ENCODE data around the gene NRP1. TPM values are rescaled to one million over a fixed set of nuclear protein-coding genes. Genes with fewer than 3 reads are reported as not detected.
A peak's percentile ranks its signal among the peaks of the same experiment; 100 is the strongest.

Gene NRP1
- total RNA-seq, 1 donor, result 173 TPM

DNA sequence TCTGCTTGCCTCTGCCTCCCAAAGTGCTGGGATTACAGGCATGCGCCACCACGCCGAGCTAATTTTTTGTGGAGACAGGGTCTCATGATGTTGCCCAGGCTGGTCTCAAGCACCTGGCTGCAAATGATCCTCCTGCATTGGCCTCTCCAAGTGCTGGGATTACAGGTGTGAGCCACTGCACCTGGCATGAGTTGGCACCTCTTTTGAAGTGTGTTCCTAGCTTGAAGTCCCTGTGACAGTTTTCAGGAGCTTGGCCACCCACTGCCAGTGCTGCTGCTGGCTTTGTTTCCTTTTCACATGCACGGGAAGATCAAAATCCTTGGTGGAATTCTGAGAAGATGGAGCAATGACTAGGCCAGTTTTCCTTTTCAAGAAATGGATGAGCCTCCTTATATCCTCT is 126.3 kb downstream of the NRP1 start:
- TF ChIP-seq, protein P1, sequence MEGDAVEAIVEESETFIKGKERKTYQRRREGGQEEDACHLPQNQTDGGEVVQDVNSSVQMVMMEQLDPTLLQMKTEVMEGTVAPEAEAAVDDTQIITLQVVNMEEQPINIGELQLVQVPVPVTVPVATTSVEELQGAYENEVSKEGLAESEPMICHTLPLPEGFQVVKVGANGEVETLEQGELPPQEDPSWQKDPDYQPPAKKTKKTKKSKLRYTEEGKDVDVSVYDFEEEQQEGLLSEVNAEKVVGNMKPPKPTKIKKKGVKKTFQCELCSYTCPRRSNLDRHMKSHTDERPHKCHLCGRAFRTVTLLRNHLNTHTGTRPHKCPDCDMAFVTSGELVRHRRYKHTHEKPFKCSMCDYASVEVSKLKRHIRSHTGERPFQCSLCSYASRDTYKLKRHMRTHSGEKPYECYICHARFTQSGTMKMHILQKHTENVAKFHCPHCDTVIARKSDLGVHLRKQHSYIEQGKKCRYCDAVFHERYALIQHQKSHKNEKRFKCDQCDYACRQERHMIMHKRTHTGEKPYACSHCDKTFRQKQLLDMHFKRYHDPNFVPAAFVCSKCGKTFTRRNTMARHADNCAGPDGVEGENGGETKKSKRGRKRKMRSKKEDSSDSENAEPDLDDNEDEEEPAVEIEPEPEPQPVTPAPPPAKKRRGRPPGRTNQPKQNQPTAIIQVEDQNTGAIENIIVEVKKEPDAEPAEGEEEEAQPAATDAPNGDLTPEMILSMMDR (IDR thresholded peaks at IDR 0.05; ENCODE audit: extremely low read depth, low read depth, low read length), result no peak

DNA sequence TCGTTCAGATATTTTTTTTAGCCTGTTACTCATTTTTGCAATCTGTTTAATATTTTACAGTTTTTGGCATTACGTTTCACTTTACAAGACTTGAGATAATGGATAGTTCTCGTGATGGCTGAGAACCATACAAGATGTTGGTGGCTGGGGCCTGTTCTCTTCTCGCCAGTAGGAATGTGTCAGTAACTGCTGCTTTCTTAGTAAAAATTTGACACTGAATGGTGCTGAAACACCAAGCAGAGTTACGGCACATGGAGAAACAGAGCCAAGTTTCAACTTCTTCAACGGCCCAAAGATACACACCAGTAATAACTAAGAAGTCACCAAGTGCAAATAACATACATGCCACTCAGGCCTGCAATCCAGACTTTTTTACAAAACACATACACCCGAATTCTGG is 130.4 kb downstream of the NRP1 start:
- Histone ChIP-seq H3K4me1 (ENCODE audit: insufficient read depth, low read length) (peaks cover 7% of the 10 kb centered on the region), H3K9me3 (ENCODE audit: low read depth, low read length) (no peaks in the 10 kb centered on the region), H3K4me2 (ENCODE audit: insufficient read depth, low read length) (no peak overlapping the region), H3K4me3 (ENCODE audit: insufficient read depth, low read length) (no peak overlapping the region), H3K27ac (ENCODE audit: low read depth, low read length) (peak overlapping the region; percentile 15), H3K27me3 (ENCODE audit: insufficient read depth, low read length) (no peaks in the 10 kb centered on the region), H2AFZ (ENCODE audit: low read length) (no peak overlapping the region), H3K79me2 (ENCODE audit: insufficient read depth, low read length) (peaks cover 2% of the 10 kb centered on the region), H3K36me3 (ENCODE audit: insufficient read depth, low read length) (peaks cover 82% of the 10 kb centered on the region), H4K20me1 (ENCODE audit: insufficient read depth, low read length) (no peaks in the 10 kb centered on the region)
- TF ChIP-seq, protein P1 (IDR thresholded peaks at IDR 0.05; ENCODE audit: extremely low read depth, low read depth, low read length), result no peak
- no peak for DNase-seq (ENCODE audit: insufficient read length, low spot score, missing footprints)

More for the DNA sequence above, 126.3 kb downstream of the NRP1 start:
- Histone ChIP-seq H3K4me3 (ENCODE audit: insufficient read depth, low read length) (no peak overlapping the region), H2AFZ (ENCODE audit: low read length) (no peak overlapping the region), H3K4me1 (ENCODE audit: insufficient read depth, low read length) (peaks cover 21% of the 10 kb centered on the region), H4K20me1 (ENCODE audit: insufficient read depth, low read length) (no peaks in the 10 kb centered on the region), H3K27ac (ENCODE audit: low read depth, low read length) (no peak overlapping the region), H3K27me3 (ENCODE audit: insufficient read depth, low read length) (no peaks in the 10 kb centered on the region), H3K79me2 (ENCODE audit: insufficient read depth, low read length) (peaks cover 7% of the 10 kb centered on the region), H3K9me3 (ENCODE audit: low read depth, low read length) (no peaks in the 10 kb centered on the region), H3K36me3 (ENCODE audit: insufficient read depth, low read length) (peaks cover 71% of the 10 kb centered on the region), H3K4me2 (ENCODE audit: insufficient read depth, low read length) (no peak overlapping the region)
- no peak for DNase-seq (ENCODE audit: insufficient read length, low spot score, missing footprints)

DNA sequence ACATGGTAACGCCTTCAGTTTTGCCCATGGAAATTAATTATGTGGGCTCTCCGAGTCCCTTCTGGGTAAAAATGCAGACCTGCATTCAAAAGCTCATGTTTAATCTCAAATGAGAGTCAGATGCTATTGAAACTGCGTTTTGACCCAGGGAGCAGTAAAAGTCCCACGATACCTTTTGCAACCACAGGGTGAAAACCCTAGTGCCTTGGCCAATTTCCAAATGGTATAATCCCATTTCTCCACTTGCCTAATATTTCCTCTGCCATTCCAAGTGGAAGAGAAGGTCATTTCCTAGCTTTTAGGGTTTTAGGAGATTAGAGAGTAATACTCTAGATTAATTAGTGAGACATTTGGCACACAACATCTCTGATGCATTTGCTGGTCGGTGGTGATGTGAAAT is 132.5 kb downstream of the NRP1 start:
- no peak overlapping the region for H3K27ac ChIP-seq (ENCODE audit: low read depth, low read length)
- H3K36me3 ChIP-seq (ENCODE audit: insufficient read depth, low read length), result peaks cover 79% of the 10 kb centered on the region
- TF ChIP-seq, protein P1 (IDR thresholded peaks at IDR 0.05; ENCODE audit: extremely low read depth, low read depth, low read length), result no peak

DNA sequence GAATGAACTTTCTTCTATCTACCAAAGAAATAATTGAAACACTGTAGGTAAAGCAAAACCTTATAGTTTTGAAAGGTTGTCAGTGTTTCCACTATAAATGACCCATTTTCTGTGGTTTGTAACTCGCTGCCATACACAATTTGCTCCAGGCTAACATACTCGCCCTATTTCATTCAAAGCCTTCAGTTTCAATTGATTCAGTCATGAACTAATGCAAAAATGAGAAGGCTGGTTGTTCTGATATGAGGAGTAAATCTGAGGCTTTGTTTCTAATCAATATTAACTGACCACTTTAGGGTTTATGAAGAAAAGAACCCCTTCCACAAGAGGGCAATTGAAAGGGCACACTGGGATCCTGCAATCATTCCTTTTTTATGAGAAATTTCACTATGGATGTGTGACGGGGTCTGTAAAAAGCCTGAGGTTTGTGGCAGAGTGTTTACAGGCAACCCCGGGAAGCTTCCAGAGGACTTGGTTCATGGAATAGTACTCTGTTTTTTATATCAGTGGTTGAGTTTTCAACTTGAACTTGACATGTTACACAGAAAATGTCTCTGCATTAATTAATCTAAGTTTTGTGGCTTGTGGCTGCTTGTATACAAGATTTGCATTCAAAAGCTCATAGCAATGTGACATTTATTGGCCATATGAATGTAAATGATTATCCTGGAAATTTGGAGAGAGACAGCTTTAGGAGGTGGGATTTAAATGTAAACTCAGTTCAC is 133.2 kb downstream of the NRP1 start:
- Histone ChIP-seq H3K79me2 (ENCODE audit: insufficient read depth, low read length) (peaks cover 2% of the 10 kb centered on the region), H2AFZ (ENCODE audit: low read length) (no peak overlapping the region), H3K27me3 (ENCODE audit: insufficient read depth, low read length) (no peaks in the 10 kb centered on the region), H3K4me3 (ENCODE audit: insufficient read depth, low read length) (no peak overlapping the region), H4K20me1 (ENCODE audit: insufficient read depth, low read length) (no peaks in the 10 kb centered on the region), H3K27ac (ENCODE audit: low read depth, low read length) (peak overlapping the region; percentile 7), H3K4me2 (ENCODE audit: insufficient read depth, low read length) (no peak overlapping the region), H3K36me3 (ENCODE audit: insufficient read depth, low read length) (peaks cover 79% of the 10 kb centered on the region), H3K4me1 (ENCODE audit: insufficient read depth, low read length) (peaks cover 12% of the 10 kb centered on the region), H3K9me3 (ENCODE audit: low read depth, low read length) (no peaks in the 10 kb centered on the region)
- DNase-seq (ENCODE audit: insufficient read length, low spot score, missing footprints), result no peak
- TF ChIP-seq, protein P1 (IDR thresholded peaks at IDR 0.05; ENCODE audit: extremely low read depth, low read depth, low read length), result no peak

More for the DNA sequence above, 132.5 kb downstream of the NRP1 start:
- Histone ChIP-seq H3K4me1 (ENCODE audit: insufficient read depth, low read length) (peaks cover 7% of the 10 kb centered on the region), H2AFZ (ENCODE audit: low read length) (no peak overlapping the region), H3K27me3 (ENCODE audit: insufficient read depth, low read length) (no peaks in the 10 kb centered on the region), H3K4me2 (ENCODE audit: insufficient read depth, low read length) (no peak overlapping the region), H3K79me2 (ENCODE audit: insufficient read depth, low read length) (peaks cover 2% of the 10 kb centered on the region), H4K20me1 (ENCODE audit: insufficient read depth, low read length) (no peaks in the 10 kb centered on the region), H3K9me3 (ENCODE audit: low read depth, low read length) (no peaks in the 10 kb centered on the region), H3K4me3 (ENCODE audit: insufficient read depth, low read length) (no peak overlapping the region)
- DNase-seq (ENCODE audit: insufficient read length, low spot score, missing footprints), result no peak
